K562 (cell line): ENCODE results near the gene ROR2. TPM values are rescaled to one million over a fixed set of nuclear protein-coding genes. Genes with fewer than 3 reads are reported as not detected.

Source experiments
- ATAC-seq: fragments of 200-7000 bp; cut with Tn5 transposase; 3 replicates; pipeline ENCODE4 v1.9.1; 2020; ENCODE audit warnings: moderate library complexity
- BruUV-seq: library from RNA; stranded (reverse); fragments of 400-500 nt; replicated peaks from 2 replicates; lab custom pipeline; 2021; lab: Mats Ljungman, UMichigan
- CTCF ChIA-PET: fragments of 300-600 bp; formaldehyde crosslinking; extraction: SDS; loops from one replicate; lab custom pipeline; 2021; ENCODE audit warnings: low intra/inter-chr PET ratio; lab: Yijun Ruan, JAX
- POLR2A ChIA-PET: fragments of 300-600, 350-650 bp; sonication (Branson Sonifier 250); formaldehyde crosslinking; extraction: SDS; loops from one replicate; lab custom pipeline; 2021; ENCODE audit warnings: antibody characterized with exemption, inconsistent platforms; lab: Yijun Ruan, JAX
- DNase-seq, 4 experiments: peaks; one replicate each; pipeline versions ENCODE4 v3.0.0 to v3.0.0-alpha.2; 2011 to 2018; ENCODE audit warnings: low spot score in 3 of 4, mixed read lengths in 3 of 4; ENCODE audit errors: extremely low read depth in 1 of 4
- FAIRE-seq: peaks from 2 replicates; lab custom pipeline; 2011; peaks lifted over from hg19 to GRCh38; lab: Jason Lieb, UNC
- H2AFZ ChIP-seq: 2 replicates; pipeline ENCODE4 v1.6.0; 2011; ENCODE audit warnings: low read depth, low read length, control low read depth, inconsistent platforms
- H3K27ac ChIP-seq: fragments of 200-600 bp; 3 replicates; pipeline ENCODE4 v1.8.0; 2011; ENCODE audit warnings: low read depth, mild to moderate bottlenecking, control low read depth, inconsistent platforms, low read length, moderate library complexity, mixed read lengths; ENCODE audit errors: extremely low read depth
- H3K27me3 ChIP-seq, 2 experiments: fragments of 300-600 bp in 1 of 2; 2 replicates in 1 of 2; 3 replicates in 1 of 2; pipeline versions ENCODE4 v1.6.0 to v1.8.0; 2011; ENCODE audit warnings: inconsistent platforms in 2 of 2, low read length in 2 of 2, mild to moderate bottlenecking in 1 of 2, mixed read lengths in 1 of 2, moderate library complexity in 1 of 2; ENCODE audit not compliant: control insufficient read depth in 2 of 2, insufficient read depth in 2 of 2
- H3K36me3 ChIP-seq: fragments of 300-600 bp; 3 replicates; pipeline ENCODE4 v1.8.0; 2011; ENCODE audit warnings: mild to moderate bottlenecking, low read length, inconsistent platforms; ENCODE audit not compliant: control insufficient read depth, insufficient read depth
- H3K4me1 ChIP-seq, 2 experiments: fragments of 200-600 bp in 1 of 2; replicated peaks in 1 of 2; 2 replicates in 1 of 2; 3 replicates in 1 of 2; pipeline versions ENCODE4 v1.5.1 to v1.8.0; 2011; ENCODE audit warnings: inconsistent platforms in 2 of 2, low read length in 2 of 2, mild to moderate bottlenecking in 1 of 2, mixed read lengths in 1 of 2, moderate library complexity in 1 of 2; ENCODE audit not compliant: control insufficient read depth in 2 of 2, insufficient read depth in 2 of 2
- H3K4me2 ChIP-seq: 2 replicates; pipeline ENCODE4 v1.6.1; 2011; ENCODE audit warnings: low read length, control low read depth, inconsistent platforms, mixed read lengths; ENCODE audit not compliant: insufficient read depth
- H3K4me3 ChIP-seq: fragments of 200-600 bp; sonication (generic), shearing (Covaris generic); 2 replicates; pipeline ENCODE4 v1.5.1; 2016; ENCODE audit warnings: control low read depth, inconsistent platforms
- H3K79me2 ChIP-seq: fragments of 200-600 bp; 3 replicates; pipeline ENCODE4 v1.8.0; 2011; ENCODE audit warnings: low read length, inconsistent platforms; ENCODE audit not compliant: control insufficient read depth, insufficient read depth
- H3K9ac ChIP-seq, 2 experiments: 2 replicates each; pipeline versions ENCODE4 v1.6.0 to v1.6.1; 2011; ENCODE audit warnings: low read depth in 2 of 2, low read length in 2 of 2, control low read depth in 1 of 2, inconsistent platforms in 1 of 2, mild to moderate bottlenecking in 1 of 2, mixed read lengths in 1 of 2; ENCODE audit not compliant: insufficient read depth in 1 of 2
- H3K9me1 ChIP-seq: one replicate; pipeline ENCODE4 v1.6.0; 2011; ENCODE audit warnings: inconsistent platforms, mild to moderate bottlenecking, low read length, moderate library complexity; ENCODE audit not compliant: control insufficient read depth, insufficient read depth
- H3K9me3 ChIP-seq: replicated peaks from 2 replicates; pipeline ENCODE4 v1.5.1; 2011; ENCODE audit warnings: low read depth, low read length, inconsistent platforms; ENCODE audit not compliant: control insufficient read depth, insufficient read depth
- H4K20me1 ChIP-seq: replicated peaks from 2 replicates; pipeline ENCODE4 v1.6.1; 2011; ENCODE audit warnings: low read length, inconsistent platforms, mixed read lengths; ENCODE audit not compliant: control insufficient read depth, insufficient read depth
- EGR1 ChIP-seq: fragments of 450-650 bp; conservative IDR thresholded peaks from 2 replicates; pipeline ENCODE4 v1.6.1; 2017; ENCODE audit warnings: mild to moderate bottlenecking
- FOXP1 ChIP-seq: sonication (generic); formaldehyde crosslinking; IDR thresholded peaks from 2 replicates; pipeline ENCODE4 v1.8.0; 2022; ENCODE audit warnings: mild to moderate bottlenecking, missing genetic modification reagents
- FOXP4 ChIP-seq: sonication (generic); formaldehyde crosslinking; IDR thresholded peaks from 2 replicates; pipeline ENCODE4 v1.8.0; 2022; ENCODE audit warnings: mild to moderate bottlenecking, missing genetic modification reagents, borderline replicate concordance
- HDAC6 ChIP-seq: IDR thresholded peaks from 2 replicates; pipeline ENCODE4 v1.6.1; 2012; ENCODE audit warnings: low read depth, mild to moderate bottlenecking, control low read depth, inconsistent platforms, low read length, moderate library complexity
- MTA3 ChIP-seq: fragments of 450-650 bp; formaldehyde crosslinking; IDR thresholded peaks from 2 replicates; pipeline ENCODE4 v1.6.1; 2017; ENCODE audit warnings: mild to moderate bottlenecking, borderline replicate concordance
- SPI1 ChIP-seq: IDR thresholded peaks from 2 replicates; pipeline ENCODE4 v1.6.1; 2011; ENCODE audit warnings: low read depth, low read length, control low read depth, borderline replicate concordance
- WGBS: fragments of 100-300 bp; shearing (Covaris generic); methylation state at CpG from one replicate; pipeline ENCODE4 v1.1.6; 2016; ENCODE audit warnings: low coverage, mixed read lengths; ENCODE audit not compliant: insufficient coverage; ENCODE audit errors: missing lambda C conversion rate; 5-methylcytosine and 5-hydroxymethylcytosine counted together
- in situ Hi-C: fragments of 300-500 bp; cut with MboI; formaldehyde crosslinking; loops from 4 replicates; pipeline ENCODE4 v1.15.0; 2018; ENCODE audit warnings: inconsistent platforms, mixed read lengths
- intact Hi-C: fragments of 100-400 bp; cut with micrococcal nuclease; formaldehyde crosslinking; loops from 2 replicates; pipeline ENCODE4 v1.14.2; 2022
- polyA plus RNA-seq, 8 experiments: library from polyadenylated mRNA; depleted of rRNA in 4 of 8; stranded (reverse) in 5 of 8; unstranded in 3 of 8; fragments of >200 nt; fragmentation: Nextera tagmentation in 2 of 8; fragmentation: Illumina TruSeq in 1 of 8; extraction: Ambion mirVana in 2 of 8; extraction: Trizol in 1 of 8; gene quantifications; 2 replicates each; pipeline versions ENCODE4 v1.2.1 to v1.2.3, GENCODE V29; 2011 to 2014; ENCODE audit warnings: inconsistent platforms in 1 of 8, missing spikeins in 1 of 8
- total RNA-seq, 7 experiments: library from RNA; depleted of rRNA in 6 of 7; stranded (reverse); fragments of >200 nt in 6 of 7; fragmentation: Illumina TruSeq in 2 of 7; extraction: Trizol in 2 of 7; gene quantifications; 2 replicates each; pipeline versions ENCODE4 v1.2.1 to v1.2.3, GENCODE V29; 2011 to 2021; ENCODE audit warnings: low replicate concordance in 1 of 7

The ROR2 gene
- total and polyA plus RNA-seq, 9 of the 15 experiments (the other 6 are each of a cell fraction or from before 2014, with no cell fraction given), result 5.6 to 33.8 (median 15.3) TPM

- Histone ChIP-seq H3K79me2 (peaks cover 74% of the 10 kb centered on the region), H3K9ac (no peak overlapping the region), H3K36me3 (peaks cover 7% of the 10 kb centered on the region; the same call in 2 of the 3 replicates), H4K20me1 (peaks cover 14% of the 10 kb centered on the region), H3K27me3 (no peaks in the 10 kb centered on the region), H3K4me3 (no peak overlapping the region), H3K9me1 (no peaks in the 10 kb centered on the region), H3K27ac (no peak overlapping the region), H3K4me2 (no peak overlapping the region), H2AFZ (no peak overlapping the region), H3K9me3 (no peaks in the 10 kb centered on the region), H3K4me1 (peaks cover 37 to 38% of the 10 kb centered on the region in 2 experiments)
- in situ Hi-C loops (no loop called here), intact Hi-C loops (loop anchor here (5.0 kb wide), 1 partner anchor 144 kb away; no protein-coding TSS in a partner anchor)
- no peak for ATAC-seq
- ChIA-PET POLR2A (interaction anchor here (1.1 kb wide), 1 partner anchor 12 kb away, joined by 3 read pairs; no protein-coding TSS in a partner anchor), CTCF (no interaction called here)
- no TSS peak for BruUV-seq
- TF ChIP-seq MTA3 (no peak), EGR1 (peak; percentile 19; the same call in 1 of the 2 replicates), SPI1 (no peak), HDAC6 (no peak), FOXP1 (no peak), FOXP4 (CRISPR knock-in tag) (no peak)
- DNase-seq, result no peak
- peak; percentile 48 for FAIRE-seq
- WGBS, result 46% methylated on average over 8 of the region's 8 CpGs
Measured at GRCh38 chr9:91803151-91803940, 146.7 kb downstream of the ROR2 start.
